ENCODE results near the gene USP17L20.
"Not testable (repeated sequence)": the region's sequence is repeated elsewhere in the genome, so short reads cannot be mapped to it uniquely, and the experiment has no call there.

USP17L20 gene

GRCh38 chr4:9257824-9258223 lies at the start of gene USP17L20:
USP17L20 (plus strand) TSS chr4:9258124; CDS start chr4:9258124, 0 bp downstream.
- not testable (repeated sequence) for DNase-seq (ENCODE audit: low read depth in 4 of 4, low spot score in 1 of 4)

GRCh38 chr4:9210357-9210756 lies 47.6 kb upstream of the USP17L20 start, which contains the start of gene USP17L10:
USP17L10 (plus strand) TSS chr4:9210657; CDS start chr4:9210657, 0 bp downstream.
- not testable (repeated sequence) for DNase-seq (ENCODE audit: low read depth in 4 of 4, low spot score in 1 of 4)

- DNase-seq (ENCODE audit: low read depth in 4 of 4, low spot score in 1 of 4), result not testable (repeated sequence)
Measured at GRCh38 chr4:9214701-9215100, 43.2 kb upstream of the USP17L20 start.

GRCh38 chr4:9215105-9215504 lies 42.8 kb upstream of the USP17L20 start, which contains the start of gene USP17L11:
USP17L11 (plus strand) TSS chr4:9215405; CDS start chr4:9215405, 0 bp downstream.
- not testable (repeated sequence) for DNase-seq (ENCODE audit: low read depth in 4 of 4, low spot score in 1 of 4)

GRCh38 chr4:9219852-9220251 lies 38.1 kb upstream of the USP17L20 start, which contains the start of gene USP17L12:
USP17L12 (plus strand) TSS chr4:9220152; CDS start chr4:9220152, 0 bp downstream.
- not testable (repeated sequence) for DNase-seq (ENCODE audit: low read depth in 4 of 4, low spot score in 1 of 4)

- DNase-seq (ENCODE audit: low read depth in 4 of 4, low spot score in 1 of 4), result not testable (repeated sequence)
Measured at GRCh38 chr4:9224596-9224995, 33.3 kb upstream of the USP17L20 start, which contains the start of gene USP17L13. USP17L13 (plus strand) TSS chr4:9224896; CDS start chr4:9224896, 0 bp downstream.

- DNase-seq (ENCODE audit: low read depth in 4 of 4, low spot score in 1 of 4), result not testable (repeated sequence)
Measured at GRCh38 chr4:9230249-9230648, 27.7 kb upstream of the USP17L20 start.

GRCh38 chr4:9234085-9234484 lies 23.8 kb upstream of the USP17L20 start, which contains the start of gene USP17L15:
USP17L15 (plus strand) TSS chr4:9234385; CDS start chr4:9234385, 0 bp downstream.
- DNase-seq (ENCODE audit: low read depth in 4 of 4, low spot score in 1 of 4), result not testable (repeated sequence)

GRCh38 chr4:9238461-9238860 lies 19.5 kb upstream of the USP17L20 start:
- DNase-seq (ENCODE audit: low read depth in 4 of 4, low spot score in 1 of 4), result not testable (repeated sequence)

GRCh38 chr4:9243579-9243978 lies 14.3 kb upstream of the USP17L20 start, which contains the start of gene USP17L17:
USP17L17 (plus strand) TSS chr4:9243879; CDS start chr4:9243879, 0 bp downstream.
- not testable (repeated sequence) for DNase-seq (ENCODE audit: low read depth in 4 of 4, low spot score in 1 of 4)

GRCh38 chr4:9247953-9248680 lies 9.8 kb upstream of the USP17L20 start, which contains the start of gene USP17L18:
USP17L18 (plus strand) TSS chr4:9248630; CDS start chr4:9248630, 0 bp downstream.
- DNase-seq (ENCODE audit: low read depth in 4 of 4, low spot score in 1 of 4), result not testable (repeated sequence)

GRCh38 chr4:9253078-9253477 lies 4.8 kb upstream of the USP17L20 start, which contains the start of gene USP17L19:
USP17L19 (plus strand) TSS chr4:9253378; CDS start chr4:9253378, 0 bp downstream.
- DNase-seq (ENCODE audit: low read depth in 4 of 4, low spot score in 1 of 4), result not testable (repeated sequence)

GRCh38 chr4:9262572-9262971 lies 4.6 kb downstream of the USP17L20 start, which contains the start of gene USP17L21:
USP17L21 (plus strand) TSS chr4:9262872; CDS start chr4:9262872, 0 bp downstream.
- DNase-seq (ENCODE audit: low read depth in 4 of 4, low spot score in 1 of 4), result not testable (repeated sequence)

GRCh38 chr4:9267319-9267718 lies 9.4 kb downstream of the USP17L20 start, which contains the start of gene USP17L22:
USP17L22 (plus strand) TSS chr4:9267619; CDS start chr4:9267619, 0 bp downstream.
- DNase-seq (ENCODE audit: low read depth in 4 of 4, low spot score in 1 of 4), result not testable (repeated sequence)

GRCh38 chr4:9271719-9272118 lies 13.8 kb downstream of the USP17L20 start:
- DNase-seq (ENCODE audit: low read depth in 4 of 4, low spot score in 1 of 4), result not testable (repeated sequence)
